ENCODE data around the gene COG7.

- TF ChIP-seq CTCF (IDR thresholded peaks at IDR 0.05) = no peak
- no peak for TF ChIP-seq POLR2A (IDR thresholded peaks at IDR 0.05)
These were observed 44.5 kb upstream of the COG7 start for GRCh38 chr16:23497543-23497868.

Data from heart left ventricle (tissue), 13 donors.